Prostate gland (tissue), 2 donors: ENCODE data around the gene VPS13C. TPM values are rescaled to one million over a fixed set of nuclear protein-coding genes. Genes with fewer than 3 reads are reported as not detected.

Experiments
- DNase-seq: peaks from one replicate; pipeline ENCODE4 v3.0.0-alpha.2; 2019; ENCODE audit warnings: low spot score
- H3K27ac ChIP-seq, 2 donors: fragments of 200-600 bp; sonication (generic); 2 replicates each; pipeline ENCODE4 v1.5.1; 2017 to 2019
- H3K27me3 ChIP-seq: fragments of 200-600 bp; sonication (generic); replicated peaks from 2 replicates; pipeline ENCODE4 v1.5.1; 2019; ENCODE audit not compliant: insufficient read depth
- H3K36me3 ChIP-seq, 2 donors: fragments of 200-600 bp; sonication (generic); 1 replicate in 1 of 2; 2 replicates in 1 of 2; pipeline versions ENCODE4 v1.5.1 to v1.8.1; 2017 to 2019
- H3K4me1 ChIP-seq: fragments of 200-600 bp; sonication (generic); replicated peaks from 2 replicates; pipeline ENCODE4 v1.5.1; 2019
- H3K4me3 ChIP-seq, 2 donors: fragments of 200-600 bp; sonication (generic); 2 replicates each; pipeline ENCODE4 v1.5.1; 2017 to 2019
- H3K9me3 ChIP-seq: fragments of 200-600 bp; sonication (generic); 2 replicates; pipeline ENCODE4 v1.5.1; 2017
- CTCF ChIP-seq, 4 experiments: fragments of 200-600 bp in 2 of 4; fragments of 450-650 bp in 2 of 4; sonication (generic) in 2 of 4; IDR thresholded peaks; 1 replicate in 3 of 4; 2 replicates in 1 of 4; pipeline ENCODE4 v1.5.1; 2016 to 2019; ENCODE audit warnings: antibody characterized with exemption in 4 of 4, mild to moderate bottlenecking in 2 of 4, moderate library complexity in 2 of 4
- POLR2A ChIP-seq: fragments of 450-650 bp; IDR thresholded peaks from one replicate; pipeline ENCODE4 v1.6.1; 2016; ENCODE audit warnings: antibody characterized with exemption, mild to moderate bottlenecking
- POLR2AphosphoS5 ChIP-seq: sonication (generic); formaldehyde crosslinking; IDR thresholded peaks from one replicate; pipeline ENCODE4 v1.6.1; 2017; ENCODE audit warnings: antibody characterized with exemption
- WGBS: methylation state at CpG from one replicate; pipeline ENCODE4 v1.1.5; 2018; 5-methylcytosine and 5-hydroxymethylcytosine counted together
- intact Hi-C: fragments of 100-400 bp; cut with DNase I; formaldehyde crosslinking; loops from one replicate; pipeline ENCODE4 v1.14.2; 2022
- total RNA-seq, 2 donors: library from RNA; depleted of rRNA; stranded (reverse); fragments of >200 nt; gene quantifications; one replicate each; pipeline ENCODE4 v1.1.0, GENCODE V29; 2016

The VPS13C gene
- total RNA-seq, 2 donors from 2014 or later: 53.5 to 60.2 TPM

GRCh38 chr15:61815356-61816083, 244.7 kb downstream of the VPS13C start:
- DNase-seq: no peak
- Histone ChIP-seq H3K9me3 (no peaks in the 10 kb centered on the region), H3K4me3 (no peak overlapping the region), H3K27ac (no peak overlapping the region), H3K36me3 (no peaks in the 10 kb centered on the region), H3K4me1 (no peaks in the 10 kb centered on the region), H3K27me3 (no peaks in the 10 kb centered on the region)
- WGBS: 90% methylated on average over 12 of the region's 12 CpGs
- TF ChIP-seq POLR2AphosphoS5: no peak
- TF ChIP-seq POLR2A: no peak
- TF ChIP-seq CTCF (IDR thresholded peaks at IDR 0.05): no peak
- intact Hi-C loops: no loop called here

- no peak for TF ChIP-seq POLR2A
- TF ChIP-seq CTCF (IDR thresholded peaks at IDR 0.05): no peak
- no peak for TF ChIP-seq POLR2AphosphoS5
- Histone ChIP-seq H3K4me3 (no peak overlapping the region), H3K4me1 (no peaks in the 10 kb centered on the region), H3K9me3 (no peaks in the 10 kb centered on the region), H3K36me3 (no peaks in the 10 kb centered on the region), H3K27ac (no peak overlapping the region), H3K27me3 (no peaks in the 10 kb centered on the region)
- intact Hi-C loops: no loop called here
- 89% methylated on average over 6 of the region's 6 CpGs for WGBS
- no peak for DNase-seq
Measured at GRCh38 chr15:61812476-61812875, 247.8 kb downstream of the VPS13C start.

- Histone ChIP-seq H3K36me3 (no peaks in the 10 kb centered on the region), H3K9me3 (no peaks in the 10 kb centered on the region), H3K27ac (no peak overlapping the region), H3K4me3 (no peak overlapping the region), H3K4me1 (no peaks in the 10 kb centered on the region), H3K27me3 (no peaks in the 10 kb centered on the region)
- WGBS: 43% methylated on average over 8 of the region's 8 CpGs
- intact Hi-C loops: no loop called here
- TF ChIP-seq POLR2AphosphoS5 (no peak), POLR2A (no peak), CTCF (IDR thresholded peaks at IDR 0.05) (no peak)
- DNase-seq: no peak
Measured at GRCh38 chr15:61811952-61812351, 248.3 kb downstream of the VPS13C start.

- H3K4me3 ChIP-seq: no peak overlapping the region
- no peaks in the 10 kb centered on the region for H3K4me1 ChIP-seq
- no peak for DNase-seq
- H3K9me3 ChIP-seq: no peaks in the 10 kb centered on the region
- WGBS: 93% methylated on average over 7 of the region's 7 CpGs
- intact Hi-C loops: no loop called here
- no peaks in the 10 kb centered on the region for H3K27me3 ChIP-seq
- no peaks in the 10 kb centered on the region for H3K36me3 ChIP-seq
- no peak overlapping the region for H3K27ac ChIP-seq
- TF ChIP-seq POLR2A (no peak), CTCF (IDR thresholded peaks at IDR 0.05) (no peak)
Measured at GRCh38 chr15:61809216-61809615, 251.0 kb downstream of the VPS13C start.

- Histone ChIP-seq H3K4me3 (no peak overlapping the region), H3K27ac (no peak overlapping the region), H3K4me1 (no peaks in the 10 kb centered on the region), H3K9me3 (no peaks in the 10 kb centered on the region), H3K36me3 (no peaks in the 10 kb centered on the region), H3K27me3 (no peaks in the 10 kb centered on the region)
- no peak for TF ChIP-seq POLR2A
- no peak for TF ChIP-seq CTCF (IDR thresholded peaks at IDR 0.05)
- no peak for TF ChIP-seq POLR2AphosphoS5
- intact Hi-C loops: no loop called here
- DNase-seq: no peak
- WGBS: 89% methylated on average over 14 of the region's 14 CpGs
Measured at GRCh38 chr15:61807281-61807929, 252.8 kb downstream of the VPS13C start.
